PFSK-1 (cell line): Measurements from ENCODE around the gene DAGLA.

ENCODE experiments used
- POLR2AphosphoS5 ChIP-seq: IDR thresholded peaks from 2 replicates; pipeline ENCODE4 v1.6.1; 2012; ENCODE audit warnings: low read depth, mild to moderate bottlenecking, control low read depth, low read length, moderate library complexity
- SIN3A ChIP-seq: IDR thresholded peaks from 2 replicates; pipeline ENCODE4 v1.6.1; 2012; ENCODE audit warnings: mild to moderate bottlenecking, low read length, moderate library complexity, borderline replicate concordance; ENCODE audit not compliant: insufficient read depth
- TAF1 ChIP-seq: IDR thresholded peaks from 2 replicates; pipeline ENCODE4 v1.6.1; 2012; ENCODE audit warnings: low read length, control low read depth, borderline replicate concordance; ENCODE audit not compliant: insufficient read depth
- TF ChIP-seq, protein P1 (sequence below), 2 experiments: IDR thresholded peaks; 2 replicates each; pipeline versions ENCODE4 v1.6.1 to v1.8.0; 2011 to 2012; ENCODE audit warnings: low read depth in 2 of 2, low read length in 2 of 2, control low read depth in 1 of 2, inconsistent platforms in 1 of 2, mild to moderate bottlenecking in 1 of 2, moderate library complexity in 1 of 2; ENCODE audit not compliant: insufficient read depth in 1 of 2

DNA sequence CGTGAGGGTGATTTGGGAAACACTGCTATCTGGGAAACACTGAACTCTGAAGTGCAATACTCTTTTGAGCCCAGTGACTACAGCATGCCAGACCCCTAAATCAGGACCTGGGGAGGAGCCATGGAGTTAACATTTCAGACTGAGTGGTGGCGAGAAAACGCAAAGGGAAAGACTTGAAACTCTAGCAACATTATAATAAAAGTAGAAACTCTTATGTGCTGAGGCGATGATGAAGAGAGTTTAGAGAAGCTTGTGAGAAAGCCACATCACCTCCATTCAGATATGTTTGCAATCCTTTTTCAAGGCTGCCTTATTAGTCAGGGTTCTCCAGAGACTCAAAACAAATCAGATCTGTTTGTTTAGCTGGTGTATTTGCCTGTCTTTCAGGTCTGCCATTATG, 114.4 kb downstream of the DAGLA start:
- no peak for TF ChIP-seq POLR2AphosphoS5
- TF ChIP-seq TAF1: no peak
- TF ChIP-seq, protein P1, sequence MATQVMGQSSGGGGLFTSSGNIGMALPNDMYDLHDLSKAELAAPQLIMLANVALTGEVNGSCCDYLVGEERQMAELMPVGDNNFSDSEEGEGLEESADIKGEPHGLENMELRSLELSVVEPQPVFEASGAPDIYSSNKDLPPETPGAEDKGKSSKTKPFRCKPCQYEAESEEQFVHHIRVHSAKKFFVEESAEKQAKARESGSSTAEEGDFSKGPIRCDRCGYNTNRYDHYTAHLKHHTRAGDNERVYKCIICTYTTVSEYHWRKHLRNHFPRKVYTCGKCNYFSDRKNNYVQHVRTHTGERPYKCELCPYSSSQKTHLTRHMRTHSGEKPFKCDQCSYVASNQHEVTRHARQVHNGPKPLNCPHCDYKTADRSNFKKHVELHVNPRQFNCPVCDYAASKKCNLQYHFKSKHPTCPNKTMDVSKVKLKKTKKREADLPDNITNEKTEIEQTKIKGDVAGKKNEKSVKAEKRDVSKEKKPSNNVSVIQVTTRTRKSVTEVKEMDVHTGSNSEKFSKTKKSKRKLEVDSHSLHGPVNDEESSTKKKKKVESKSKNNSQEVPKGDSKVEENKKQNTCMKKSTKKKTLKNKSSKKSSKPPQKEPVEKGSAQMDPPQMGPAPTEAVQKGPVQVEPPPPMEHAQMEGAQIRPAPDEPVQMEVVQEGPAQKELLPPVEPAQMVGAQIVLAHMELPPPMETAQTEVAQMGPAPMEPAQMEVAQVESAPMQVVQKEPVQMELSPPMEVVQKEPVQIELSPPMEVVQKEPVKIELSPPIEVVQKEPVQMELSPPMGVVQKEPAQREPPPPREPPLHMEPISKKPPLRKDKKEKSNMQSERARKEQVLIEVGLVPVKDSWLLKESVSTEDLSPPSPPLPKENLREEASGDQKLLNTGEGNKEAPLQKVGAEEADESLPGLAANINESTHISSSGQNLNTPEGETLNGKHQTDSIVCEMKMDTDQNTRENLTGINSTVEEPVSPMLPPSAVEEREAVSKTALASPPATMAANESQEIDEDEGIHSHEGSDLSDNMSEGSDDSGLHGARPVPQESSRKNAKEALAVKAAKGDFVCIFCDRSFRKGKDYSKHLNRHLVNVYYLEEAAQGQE (IDR thresholded peaks at IDR 0.05; ENCODE audit: insufficient read depth in 1 of 2, low read depth in 2 of 2, low read length in 2 of 2): no peak
- TF ChIP-seq SIN3A: no peak
